HuH-7 (cell line): Measurements from ENCODE around the gene EFHC2.
"Not testable (repeated sequence)": the region's sequence is repeated elsewhere in the genome, so short reads cannot be mapped to it uniquely, and the experiment has no call there.

Experiments used
- DNase-seq: peaks from one replicate; pipeline ENCODE4 v3.0.0; 2011; ENCODE audit warnings: low spot score

Gene EFHC2

DNA sequence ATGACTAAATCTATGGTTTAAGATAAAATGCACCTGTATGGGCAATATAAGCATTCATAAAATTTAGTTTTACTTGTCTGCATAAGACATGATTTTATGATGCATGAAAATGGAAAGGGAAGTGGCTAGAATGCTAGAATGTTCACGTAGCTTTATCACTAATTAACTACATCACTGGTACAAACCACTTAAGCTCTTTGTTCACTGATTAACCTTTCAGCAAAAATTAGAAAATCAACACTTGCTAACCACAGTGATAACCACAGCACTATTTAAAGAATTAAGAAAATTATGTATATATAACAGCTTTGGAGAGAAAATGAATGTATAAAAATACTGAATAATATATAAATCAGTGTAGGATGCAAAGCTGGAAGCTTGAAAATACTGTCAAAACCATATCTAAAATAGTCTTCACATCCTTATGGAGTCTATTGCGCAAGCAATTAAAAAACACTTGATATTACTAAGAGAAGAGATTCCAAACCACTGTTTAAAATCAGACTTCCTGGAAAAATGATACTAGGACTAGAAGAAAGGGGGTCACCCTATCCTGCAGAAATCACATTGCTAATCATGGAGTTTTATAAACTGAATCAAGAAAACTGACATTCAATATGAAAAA is 51.9 kb downstream of the EFHC2 start:
- DNase-seq = no peak

DNA sequence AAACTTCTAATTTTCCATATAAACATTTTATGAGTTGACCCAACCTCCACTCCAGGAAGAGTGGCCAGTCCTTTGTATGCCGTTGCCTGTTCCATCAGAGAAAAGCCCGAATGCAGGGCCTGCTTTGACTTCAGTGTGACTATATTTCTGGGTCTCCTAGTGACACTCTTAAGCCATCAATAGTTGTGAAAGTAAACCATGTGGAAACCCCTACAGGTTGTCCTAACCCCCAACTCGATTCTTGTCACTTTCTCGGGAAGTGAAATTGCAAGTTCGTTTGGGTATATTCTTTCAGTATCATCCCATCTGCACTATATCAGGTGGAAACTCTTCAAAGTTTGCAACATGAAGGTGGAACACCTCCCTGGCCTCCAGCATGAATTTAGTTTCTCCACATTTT is 52.8 kb downstream of the EFHC2 start:
- DNase-seq = no peak

DNA sequence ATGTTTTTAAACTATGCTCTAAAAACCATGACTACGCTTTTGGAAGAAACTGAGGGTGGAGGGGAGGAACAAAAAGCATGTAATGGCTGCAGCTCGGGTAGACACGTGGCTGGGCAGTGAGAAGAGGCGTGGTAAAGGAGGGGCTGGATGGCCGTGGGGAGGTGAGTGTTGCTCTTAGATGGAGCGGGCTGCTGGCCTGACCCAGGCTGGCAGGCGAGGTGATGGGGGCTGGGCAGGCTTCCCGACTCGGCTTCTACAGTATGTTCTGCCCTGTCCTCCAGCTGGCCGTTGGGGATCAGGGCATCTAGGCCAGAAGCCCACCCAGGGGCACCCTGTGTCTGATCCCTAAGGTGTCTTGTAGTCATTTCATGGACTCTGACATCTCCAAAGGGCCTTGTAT is 60.7 kb downstream of the EFHC2 start:
- no peak for DNase-seq

DNA sequence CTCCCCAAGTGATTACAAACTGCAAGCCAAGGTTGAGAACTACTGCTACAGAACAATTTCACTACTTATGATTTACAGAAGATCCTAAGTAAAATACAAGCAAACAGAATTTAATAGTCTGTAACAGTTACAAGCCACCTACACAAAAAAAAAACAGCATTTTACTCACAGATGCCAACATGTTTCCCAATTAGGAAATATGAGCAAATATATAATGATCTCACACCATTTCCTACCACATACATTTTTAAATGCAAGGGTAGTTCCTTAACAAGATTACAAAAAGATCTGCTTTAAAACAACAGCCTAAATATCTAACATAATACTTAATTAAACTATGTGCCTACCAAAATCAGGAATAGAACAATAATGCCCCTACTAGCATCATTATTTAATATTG is 63.4 kb downstream of the EFHC2 start:
- DNase-seq = no peak

DNA sequence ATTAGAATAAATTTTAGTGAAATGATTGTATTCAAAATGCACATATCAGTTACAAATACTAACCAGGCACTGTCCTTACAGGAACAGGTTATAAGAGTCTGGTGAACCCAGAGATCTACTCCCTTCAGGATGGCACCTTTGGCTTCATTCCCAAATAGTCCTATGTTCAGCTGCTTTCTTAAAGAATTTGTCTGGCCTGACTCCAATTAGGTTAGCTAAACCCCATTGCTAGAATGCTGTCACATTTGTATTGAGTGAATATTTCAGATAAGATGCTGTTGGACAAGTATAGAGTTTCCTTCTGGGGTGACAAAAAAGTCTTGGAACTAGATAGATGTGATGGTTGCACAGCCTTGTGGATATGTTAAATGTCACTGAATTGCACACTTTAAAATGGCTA is 69.4 kb downstream of the EFHC2 start:
- DNase-seq = no peak

DNA sequence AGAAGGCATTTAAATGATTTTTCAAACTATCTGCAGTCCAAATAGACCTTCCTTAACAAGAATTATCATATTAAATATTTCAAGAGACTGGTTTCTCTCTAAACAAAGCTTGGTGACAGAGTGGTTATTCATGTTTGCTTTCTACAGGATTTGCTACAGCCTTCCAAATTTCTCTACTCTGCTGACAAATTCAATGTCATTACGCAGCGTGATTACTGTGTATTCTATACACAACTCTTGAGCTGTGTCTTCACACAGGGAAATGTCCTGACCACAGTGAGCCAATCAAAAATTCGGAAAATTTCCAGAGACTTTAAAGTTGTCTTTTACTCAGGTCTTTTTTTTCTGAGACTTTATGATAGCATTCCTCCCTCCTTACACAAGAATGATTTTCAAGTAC is 75.6 kb downstream of the EFHC2 start:
- DNase-seq = no peak

DNA sequence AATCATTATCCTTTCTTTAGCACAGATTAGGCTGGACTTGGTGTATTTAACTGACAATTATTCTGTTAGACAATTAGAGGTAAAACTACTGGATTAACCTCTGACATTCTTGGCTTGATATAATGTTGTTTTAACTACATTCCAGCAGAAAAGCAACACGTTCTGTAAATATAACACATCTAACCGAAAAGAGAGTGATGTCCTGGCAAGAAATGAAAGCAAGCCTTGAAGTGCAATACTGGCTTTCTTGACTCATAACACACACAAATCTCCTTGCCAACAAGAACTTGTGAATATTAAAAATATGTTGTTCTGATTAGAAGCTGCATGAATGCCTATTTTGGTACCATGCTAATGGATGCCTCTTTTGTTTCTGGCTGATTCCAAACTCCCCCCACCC is 76.4 kb downstream of the EFHC2 start:
- DNase-seq = no peak

DNA sequence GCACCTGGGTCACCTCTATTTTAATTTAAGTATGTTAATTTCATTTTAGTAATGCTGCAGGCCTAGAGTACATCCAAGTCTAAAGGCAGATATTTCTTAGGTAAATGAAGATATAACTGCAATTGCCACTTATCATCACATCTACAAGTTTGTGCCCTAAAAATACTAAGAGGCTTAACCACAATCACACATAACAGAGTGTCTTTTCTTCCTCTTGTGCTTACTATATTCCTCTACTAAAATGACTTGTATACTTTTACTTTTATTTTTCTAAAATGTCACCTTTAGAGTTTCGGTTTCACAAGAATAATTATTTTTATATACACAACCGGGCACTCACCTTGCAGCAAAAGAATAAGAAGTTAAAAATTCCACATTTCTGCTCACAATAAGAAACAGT is 77.9 kb downstream of the EFHC2 start:
- no peak for DNase-seq

DNA sequence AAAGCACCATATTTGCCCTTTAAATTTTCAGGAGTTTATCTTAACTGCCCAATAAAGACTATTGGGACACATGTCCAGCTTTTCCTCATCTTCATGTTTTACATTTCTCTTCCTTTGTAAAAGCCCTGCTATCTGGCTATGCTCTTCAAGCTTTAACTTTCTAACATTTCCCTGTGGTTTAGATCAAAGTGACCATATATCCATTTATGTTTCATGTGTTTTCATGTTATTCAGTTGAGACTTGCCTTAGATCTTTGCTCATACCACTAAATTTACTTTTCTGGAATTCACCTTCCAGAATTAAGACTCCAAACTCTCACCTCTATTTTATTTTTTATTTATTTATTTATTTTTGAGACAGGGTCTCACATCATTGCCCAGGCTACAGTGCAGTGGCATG is 78.5 kb downstream of the EFHC2 start:
- DNase-seq = no peak

DNA sequence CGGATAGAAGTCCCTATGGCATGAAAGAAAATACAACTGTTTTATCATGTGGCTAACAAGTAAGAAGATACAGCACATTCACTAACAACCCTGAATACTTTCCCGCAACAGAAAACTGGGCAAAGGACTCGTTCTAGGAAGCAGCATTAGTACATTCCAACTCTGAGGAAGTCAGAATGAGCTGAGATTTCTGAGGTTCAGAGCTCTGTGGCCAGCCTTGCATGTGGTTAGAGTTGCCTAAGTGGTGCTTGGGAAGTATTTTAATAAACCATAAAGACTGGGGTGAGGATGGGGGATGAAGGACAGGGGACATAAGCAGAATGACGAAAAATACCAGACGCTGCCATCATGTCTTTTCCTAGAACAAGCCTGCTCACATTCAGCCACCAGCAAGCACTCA is 82.2 kb downstream of the EFHC2 start:
- no peak for DNase-seq

DNA sequence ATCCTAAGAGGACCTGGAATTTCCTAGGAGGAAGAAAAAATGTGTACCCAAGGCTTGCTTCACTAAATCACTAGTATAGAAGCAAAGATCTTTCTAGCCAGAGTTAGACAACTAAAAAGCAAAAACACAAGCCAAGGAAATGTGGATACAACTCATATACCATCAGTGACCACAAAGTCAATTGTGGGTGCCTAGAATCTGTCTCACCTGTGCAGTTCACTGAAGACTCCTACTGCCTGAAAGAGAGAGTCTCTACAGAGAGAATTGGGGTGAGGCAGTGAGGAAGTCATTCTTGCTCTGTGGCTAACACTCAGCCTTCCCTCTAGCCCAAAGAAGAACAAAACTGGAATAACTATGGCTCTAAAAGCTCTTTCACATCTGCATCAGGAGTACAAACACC is 82.9 kb downstream of the EFHC2 start:
- DNase-seq = no peak

DNA sequence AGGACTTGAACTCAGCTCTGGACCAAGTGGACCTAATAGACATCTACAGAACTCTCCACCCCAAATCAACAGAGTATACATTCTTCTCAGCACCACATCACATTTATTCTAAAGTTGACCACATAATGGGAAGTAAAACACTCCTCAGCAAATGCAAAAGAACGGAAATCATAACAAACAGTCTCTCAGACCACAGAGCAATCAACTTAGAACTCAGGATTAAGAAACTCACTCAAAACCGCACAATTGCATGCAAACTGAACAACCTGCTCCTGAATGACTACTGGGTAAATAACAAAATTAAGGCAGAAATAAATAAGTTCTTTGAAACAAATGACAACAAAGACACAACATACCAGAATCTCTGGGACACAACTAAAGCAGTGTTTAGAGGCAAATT is 87.7 kb downstream of the EFHC2 start:
- not testable (repeated sequence) for DNase-seq

DNA sequence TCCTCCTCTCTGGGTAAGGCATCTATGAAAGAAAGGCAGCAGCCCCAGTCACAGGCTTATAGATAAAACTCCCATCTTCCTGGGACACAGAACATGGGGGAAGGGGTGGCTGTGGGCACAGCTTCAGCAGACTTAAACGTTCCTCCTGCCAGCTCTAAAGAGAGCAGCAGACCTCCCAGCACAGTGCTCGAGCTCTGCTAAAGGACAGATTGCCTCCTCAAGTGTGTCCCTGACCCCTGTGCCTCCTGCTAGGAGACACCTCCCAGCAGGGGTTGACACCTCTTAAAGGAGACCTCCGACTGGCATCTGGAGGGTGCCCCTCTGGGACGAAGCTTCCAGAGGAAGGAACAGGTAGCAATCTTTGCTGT is 89.9 kb downstream of the EFHC2 start:
- no peak for DNase-seq

DNA sequence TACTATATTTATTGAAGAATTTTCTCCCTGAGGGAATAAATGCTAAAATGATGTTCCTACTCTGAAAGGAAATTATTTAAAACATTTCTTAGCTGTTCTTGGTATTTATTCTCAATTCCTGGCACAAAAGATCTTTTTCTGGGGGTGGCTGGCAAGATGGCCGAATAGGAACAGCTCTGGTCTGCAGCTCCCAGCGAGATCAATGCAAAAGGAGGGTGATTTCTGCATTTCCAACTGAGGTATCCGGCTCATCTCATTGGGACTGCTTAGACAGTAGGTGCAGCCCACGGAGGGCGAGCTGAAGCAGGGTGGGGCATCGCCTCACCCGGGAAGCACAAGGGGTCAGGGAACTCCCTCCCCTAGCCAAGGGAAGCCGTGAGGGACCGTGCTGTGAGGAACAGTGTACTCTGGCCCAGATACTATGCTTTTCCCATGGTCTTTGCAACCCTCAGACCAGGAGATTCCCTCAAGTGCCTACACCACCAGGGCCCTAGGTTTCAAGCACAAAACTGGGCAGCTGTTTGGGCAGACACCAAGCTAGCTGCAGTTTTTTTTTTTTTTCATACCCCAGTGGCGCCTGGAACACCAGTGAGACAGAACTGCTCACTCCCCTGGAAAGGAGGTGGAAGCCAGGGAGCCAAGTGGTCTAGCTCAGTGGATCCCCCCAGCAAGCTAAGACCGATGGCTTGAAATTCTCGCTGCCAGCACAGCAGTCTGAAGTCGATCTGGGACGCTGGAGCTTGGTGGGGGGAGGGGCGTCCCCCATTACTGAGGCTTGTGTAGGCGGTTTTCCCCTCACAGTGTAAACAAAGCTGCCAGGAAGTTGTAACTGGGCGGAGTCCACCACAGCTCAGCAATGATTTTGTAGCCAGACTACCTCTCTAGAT is 90.5 kb downstream of the EFHC2 start:
- peak; percentile 1 for DNase-seq

DNA sequence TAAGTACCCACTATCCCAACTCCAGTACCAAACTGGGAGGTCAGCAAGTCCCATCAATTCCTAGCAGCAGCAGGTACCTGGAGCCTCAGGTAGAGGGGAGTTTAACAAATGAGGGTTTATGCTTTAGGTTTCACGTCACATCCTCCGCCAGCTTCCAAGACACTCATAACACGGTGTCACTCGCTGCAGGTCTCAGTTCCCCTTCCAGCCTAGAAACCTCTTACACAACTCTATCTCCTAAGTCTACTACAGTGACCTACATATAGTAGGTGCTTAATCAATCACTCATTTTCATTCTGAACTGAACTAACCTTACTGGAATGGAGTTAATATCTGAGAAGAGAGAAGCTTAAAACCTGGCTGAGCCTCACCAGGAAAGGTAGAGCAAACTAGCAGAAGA is 96.0 kb downstream of the EFHC2 start:
- no peak for DNase-seq

DNA sequence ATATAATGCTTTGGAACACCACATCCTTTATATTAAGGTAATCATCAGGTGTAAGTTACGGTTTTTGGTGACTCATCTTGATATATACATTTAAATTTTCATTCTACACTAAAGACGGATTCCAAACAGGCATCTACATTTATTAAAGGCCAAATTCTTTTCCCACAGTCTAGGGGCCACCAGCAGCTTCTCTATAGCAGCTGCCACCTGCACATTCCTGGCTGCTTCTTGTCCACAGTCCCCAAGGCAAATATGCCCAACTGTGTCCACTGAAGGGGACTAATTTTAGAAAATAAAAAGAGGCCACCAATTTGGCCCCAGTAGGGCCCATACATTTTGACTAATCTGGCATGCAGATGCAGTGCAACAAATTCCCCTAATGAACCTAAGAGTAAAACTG is 96.6 kb downstream of the EFHC2 start:
- DNase-seq = no peak

DNA sequence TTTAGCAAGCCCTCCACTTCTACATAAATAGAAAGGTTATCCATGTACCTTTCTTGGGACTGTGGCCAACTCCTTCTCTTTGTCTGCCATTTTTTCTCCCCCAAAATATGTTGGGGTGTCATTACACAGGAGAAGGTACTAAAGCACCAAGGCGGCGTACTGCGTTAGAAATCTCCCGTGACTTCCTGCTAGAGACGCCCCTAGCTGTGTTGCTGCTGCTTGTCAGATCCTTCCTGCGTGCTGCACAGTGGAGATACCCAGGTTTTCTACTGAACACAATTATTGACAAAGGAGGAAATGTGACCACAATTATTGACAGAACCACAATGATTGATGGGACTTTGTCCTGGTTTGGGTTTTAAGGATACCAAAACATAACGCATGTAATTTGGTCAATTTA is 97.7 kb downstream of the EFHC2 start:
- DNase-seq = no peak

DNA sequence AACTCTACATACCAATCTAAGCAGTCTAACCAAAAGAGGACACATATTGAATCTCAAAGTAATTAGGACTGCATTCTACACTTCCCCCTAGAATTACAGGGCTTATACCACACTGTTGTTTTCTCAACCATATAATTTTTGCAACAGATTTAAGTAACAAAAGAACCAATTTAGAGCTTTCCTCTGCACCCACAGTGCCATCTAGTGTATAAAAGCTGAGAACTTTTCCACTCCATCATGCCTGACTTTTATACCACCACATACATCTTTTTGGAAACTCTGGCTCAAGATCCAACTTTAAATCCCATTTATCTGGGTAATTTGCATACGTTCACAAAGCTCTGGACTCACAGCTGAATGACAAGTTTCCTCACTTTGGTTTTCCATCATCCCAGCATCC is 99.5 kb downstream of the EFHC2 start:
- no peak for DNase-seq

DNA sequence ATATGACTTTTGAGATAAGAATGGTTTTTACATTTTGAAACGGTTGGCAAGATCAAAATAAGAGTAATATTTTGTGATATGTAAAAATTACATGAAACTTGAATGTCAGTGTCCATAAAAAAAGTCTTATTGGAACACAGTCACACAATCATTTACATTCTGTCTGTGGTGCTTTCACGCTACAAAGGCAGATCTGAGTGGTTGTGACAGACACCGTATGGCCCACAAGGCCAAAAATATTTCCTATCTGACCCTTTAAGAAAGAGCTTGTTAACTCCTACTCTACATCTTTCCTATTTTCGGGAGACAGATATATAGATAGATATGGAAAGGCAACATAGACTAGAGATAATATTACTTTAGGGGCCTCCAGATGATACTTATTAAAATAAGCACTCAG is 101.9 kb downstream of the EFHC2 start:
- no peak for DNase-seq

DNA sequence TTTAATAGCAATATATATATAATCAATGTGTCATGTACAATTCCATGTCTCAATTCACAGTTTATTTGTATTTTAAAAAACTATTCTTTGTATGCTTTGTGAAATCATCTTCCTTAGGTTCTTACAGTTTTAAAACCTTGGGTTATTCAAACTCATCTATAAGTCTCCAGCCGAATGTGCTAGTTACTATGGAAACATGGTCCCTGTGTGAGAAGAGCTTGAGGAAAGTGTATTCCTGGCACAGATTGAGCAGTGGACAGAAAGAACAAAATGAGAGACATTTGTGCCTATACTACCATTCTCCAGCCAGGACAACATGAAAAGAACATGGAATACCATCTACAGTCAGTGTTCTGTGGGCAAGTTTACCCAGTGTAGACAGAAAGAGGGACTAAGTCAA is 103.4 kb downstream of the EFHC2 start:
- no peak for DNase-seq

DNA sequence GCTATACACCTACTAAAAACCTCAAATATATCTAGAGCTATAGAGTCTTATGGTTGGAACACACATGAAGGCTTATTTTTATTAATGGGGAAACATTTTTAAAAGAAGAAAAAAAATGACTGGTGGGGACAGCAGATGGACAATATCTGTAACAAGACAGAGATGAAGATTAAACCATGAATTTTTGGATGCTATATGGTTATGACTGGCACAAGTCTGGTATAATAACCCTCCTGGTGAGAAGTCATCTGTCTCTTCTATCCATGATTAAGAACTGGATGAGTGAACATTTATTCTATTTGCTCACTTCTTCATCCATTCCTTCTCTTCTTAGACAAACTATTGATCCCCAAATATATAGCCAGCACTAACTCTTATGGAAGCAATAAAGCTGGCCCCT is 104.4 kb downstream of the EFHC2 start:
- no peak for DNase-seq

DNA sequence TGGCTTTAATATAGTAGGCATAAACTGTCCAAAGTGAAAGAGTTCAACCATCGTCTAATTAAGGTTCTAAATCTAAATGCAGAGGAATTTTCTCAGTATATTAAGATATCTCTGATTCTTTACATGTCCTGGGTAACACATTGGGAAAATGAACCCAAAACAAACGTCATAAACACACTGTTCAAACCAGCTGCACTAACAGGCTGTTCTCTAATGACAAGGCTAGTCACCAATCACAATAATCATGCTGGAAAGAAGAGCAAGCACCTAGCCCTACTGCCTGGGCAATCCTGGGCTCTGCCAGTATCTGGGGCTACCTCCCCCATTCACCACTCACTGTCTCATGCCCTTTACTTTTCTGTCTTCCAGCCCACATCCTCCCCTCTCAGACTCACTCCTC is 107.9 kb downstream of the EFHC2 start:
- no peak for DNase-seq

DNA sequence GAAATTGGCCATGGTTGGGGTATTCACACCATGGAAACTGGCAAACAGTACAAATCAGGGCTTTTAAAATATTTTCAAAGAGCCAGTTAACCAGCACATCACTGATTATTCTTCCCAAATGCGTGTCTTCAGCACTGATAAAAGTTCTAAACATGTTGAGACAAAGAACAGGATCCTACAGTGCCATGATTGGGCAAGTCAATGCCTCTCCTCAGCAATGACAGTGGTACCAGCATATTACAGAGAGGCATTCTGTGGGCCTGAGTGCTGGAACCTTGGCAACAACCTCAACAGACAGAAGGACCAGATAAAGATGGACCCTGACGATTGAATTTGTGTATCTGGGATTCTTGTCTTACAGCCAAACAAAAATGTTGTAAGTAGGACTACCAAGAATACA is 108.9 kb downstream of the EFHC2 start:
- DNase-seq = no peak

DNA sequence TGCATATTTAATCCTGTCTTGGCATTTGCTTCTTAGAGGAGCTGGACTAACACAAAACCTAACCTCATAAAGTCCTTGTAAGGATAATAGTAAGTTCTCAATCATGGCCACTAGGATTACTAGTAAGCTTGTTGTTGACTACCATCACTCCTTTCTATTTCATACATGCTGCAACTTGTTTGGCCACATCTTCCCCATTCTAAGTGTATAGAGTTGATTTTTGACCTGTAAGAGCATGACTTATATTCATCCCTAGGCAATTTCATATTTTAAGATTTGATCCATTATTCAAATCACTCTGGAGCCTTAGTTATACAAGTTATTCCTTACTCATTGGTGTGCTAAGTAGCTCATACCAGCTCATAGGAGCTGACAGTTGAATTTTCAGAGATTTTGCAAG is 109.4 kb downstream of the EFHC2 start:
- no peak for DNase-seq
